PC-3 (cell line): Measurements from ENCODE around the gene KERA. TPM values are rescaled to one million over a fixed set of nuclear protein-coding genes. Genes with fewer than 3 reads are reported as not detected.

Experiments
- ATAC-seq: fragments of 200-7000 bp; cut with Tn5 transposase; 2 replicates; pipeline ENCODE4 v1.9.1; 2020; ENCODE audit warnings: mild to moderate bottlenecking, moderate library complexity
- BruUV-seq: library from RNA; stranded (reverse); fragments of 400-500 nt; replicated peaks from 2 replicates; lab custom pipeline; 2021; lab: Mats Ljungman, UMichigan
- CTCF ChIA-PET: fragments of 300-600 bp; sonication (Branson Sonifier 250); formaldehyde crosslinking; loops from one replicate; lab custom pipeline; 2022; ENCODE audit warnings: antibody characterized with exemption; lab: Charles Lee
- POLR2A ChIA-PET: fragments of 300-600 bp; sonication (Branson Sonifier 250); formaldehyde crosslinking; loops from one replicate; lab custom pipeline; 2022; ENCODE audit warnings: antibody characterized with exemption; ENCODE audit not compliant: unreplicated experiment; lab: Charles Lee
- DNase-seq: peaks from one replicate; pipeline ENCODE4 v3.0.0-alpha.2; 2015
- H2AFZ ChIP-seq: fragments of 300-600 bp; sonication (generic); 2 replicates; pipeline ENCODE4 v1.6.0; 2016; ENCODE audit warnings: antibody characterized with exemption, low read length
- H3F3A ChIP-seq: fragments of 300-600 bp; sonication (generic); one replicate; pipeline ENCODE4 v1.6.0; 2017; ENCODE audit warnings: antibody characterized with exemption, low read length, control low read depth, mild to moderate bottlenecking; ENCODE audit not compliant: unreplicated experiment
- H3K27ac ChIP-seq: fragments of 300-600 bp; sonication (generic); 2 replicates; pipeline ENCODE4 v1.5.1; 2016; ENCODE audit warnings: mild to moderate bottlenecking, low read length
- H3K27me3 ChIP-seq: fragments of 300-600 bp; sonication (generic); 2 replicates; pipeline ENCODE4 v1.6.1; 2016; ENCODE audit warnings: low read length, mixed read lengths
- H3K36me3 ChIP-seq: fragments of 300-600 bp; sonication (generic); 2 replicates; pipeline ENCODE4 v1.6.1; 2016; ENCODE audit warnings: low read depth, mixed run types, low read length, mixed read lengths
- H3K4me1 ChIP-seq: fragments of 300-600 bp; sonication (generic); 2 replicates; pipeline ENCODE4 v1.5.1; 2016; ENCODE audit warnings: low read length; ENCODE audit not compliant: insufficient read depth
- H3K4me2 ChIP-seq: fragments of 300-600 bp; sonication (generic); 2 replicates; pipeline ENCODE4 v1.6.0; 2016; ENCODE audit warnings: low read length
- H3K4me3 ChIP-seq: fragments of 300-600 bp; sonication (generic); 2 replicates; pipeline ENCODE4 v1.5.1; 2016; ENCODE audit warnings: mild to moderate bottlenecking, low read length, mixed read lengths
- H3K79me2 ChIP-seq: fragments of 300-600 bp; sonication (generic); 2 replicates; pipeline ENCODE4 v1.6.1; 2017; ENCODE audit warnings: low read length, mixed read lengths
- H3K9ac ChIP-seq: fragments of 300-600 bp; sonication (generic); 2 replicates; pipeline ENCODE4 v1.6.0; 2016; ENCODE audit warnings: mild to moderate bottlenecking, low read length
- H3K9me2 ChIP-seq: fragments of 300-600 bp; sonication (generic); replicated peaks from 2 replicates; pipeline ENCODE4 v1.6.1; 2016; ENCODE audit warnings: mixed run types, low read length, mixed read lengths
- H3K9me3 ChIP-seq: fragments of 300-600 bp; sonication (generic); 2 replicates; pipeline ENCODE4 v1.6.1; 2016; ENCODE audit warnings: low read length, mixed read lengths
- H4K20me1 ChIP-seq: fragments of 300-600 bp; sonication (generic); 2 replicates; pipeline ENCODE4 v1.6.1; 2016; ENCODE audit warnings: low read length, mixed read lengths
- CTCF ChIP-seq: fragments of 300-600 bp; sonication (generic); conservative IDR thresholded peaks from 2 replicates; pipeline ENCODE4 v1.5.1; 2017; ENCODE audit warnings: antibody characterized with exemption, low read depth, mild to moderate bottlenecking, low read length
- EZH2 ChIP-seq: fragments of 300-600 bp; sonication (generic); IDR thresholded peaks from one replicate; pipeline ENCODE4 v1.6.1; 2017; ENCODE audit warnings: antibody characterized with exemption, mild to moderate bottlenecking, low read length; ENCODE audit not compliant: unreplicated experiment
- EZH2phosphoT487 ChIP-seq: fragments of 300-600 bp; sonication (generic); IDR thresholded peaks from 2 replicates; pipeline ENCODE4 v1.6.1; 2018; ENCODE audit warnings: mild to moderate bottlenecking, antibody characterized with exemption, low read length, borderline replicate concordance
- intact Hi-C: fragments of 100-400 bp; cut with micrococcal nuclease; formaldehyde crosslinking; loops from 2 replicates; pipeline ENCODE4 v1.9.0; 2023
- total RNA-seq: library from RNA; depleted of rRNA; stranded (reverse); fragments of >200 nt; gene quantifications from 2 replicates; pipeline ENCODE4 v1.2.3, GENCODE V29; 2014

The KERA gene
- total RNA-seq, 1 experiment from 2014 or later, result not detected

DNA sequence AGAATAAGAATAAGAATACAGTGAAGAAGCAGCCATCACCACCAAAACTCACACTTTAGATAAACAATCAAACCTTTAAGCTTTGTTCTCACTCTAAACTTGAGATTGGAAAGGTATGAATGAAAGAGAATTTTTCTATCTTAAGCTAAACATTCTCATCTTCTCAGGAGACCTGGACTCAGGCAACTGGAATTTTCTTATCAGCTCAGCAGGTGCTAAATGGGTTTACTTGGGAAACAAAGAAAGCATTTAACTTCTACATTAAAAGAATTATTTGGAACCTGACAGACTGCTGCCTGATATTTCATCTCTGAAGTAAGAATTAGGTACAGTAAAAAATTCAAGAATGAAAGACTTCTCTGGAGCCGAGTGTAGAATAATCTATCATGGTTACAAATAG is 20.7 kb upstream of the KERA start:
- TF ChIP-seq EZH2, result no peak
- TF ChIP-seq CTCF, result no peak
- no peak for TF ChIP-seq EZH2phosphoT487
- DNase-seq, result no peak
- no peak overlapping the region for H3K4me2 ChIP-seq
- no peak overlapping the region for H3K9ac ChIP-seq
- no peaks in the 10 kb centered on the region for H3K9me3 ChIP-seq
- H2AFZ ChIP-seq, result no peak overlapping the region
- H3K4me3 ChIP-seq, result no peak overlapping the region
- intact Hi-C loops, result no loop called here
- H4K20me1 ChIP-seq, result no peaks in the 10 kb centered on the region
- H3K27me3 ChIP-seq, result no peaks in the 10 kb centered on the region
- no peaks in the 10 kb centered on the region; the same call in 1 of the 2 replicates for H3K9me2 ChIP-seq
- POLR2A ChIA-PET, result interaction anchor here (0.7 kb wide), 1 partner anchor 11 kb away, joined by 3 read pairs; no protein-coding TSS in a partner anchor
- ATAC-seq, result no peak
- no peak overlapping the region for H3K27ac ChIP-seq
- peaks cover 22% of the 10 kb centered on the region for H3K4me1 ChIP-seq
- no peaks in the 10 kb centered on the region for H3K36me3 ChIP-seq
- no peaks in the 10 kb centered on the region for H3F3A ChIP-seq
- BruUV-seq, result no TSS peak
- CTCF ChIA-PET, result interaction anchor here (0.6 kb wide), 1 partner anchor 84 kb away, joined by 3 read pairs; no protein-coding TSS in a partner anchor
- no peaks in the 10 kb centered on the region for H3K79me2 ChIP-seq

DNA sequence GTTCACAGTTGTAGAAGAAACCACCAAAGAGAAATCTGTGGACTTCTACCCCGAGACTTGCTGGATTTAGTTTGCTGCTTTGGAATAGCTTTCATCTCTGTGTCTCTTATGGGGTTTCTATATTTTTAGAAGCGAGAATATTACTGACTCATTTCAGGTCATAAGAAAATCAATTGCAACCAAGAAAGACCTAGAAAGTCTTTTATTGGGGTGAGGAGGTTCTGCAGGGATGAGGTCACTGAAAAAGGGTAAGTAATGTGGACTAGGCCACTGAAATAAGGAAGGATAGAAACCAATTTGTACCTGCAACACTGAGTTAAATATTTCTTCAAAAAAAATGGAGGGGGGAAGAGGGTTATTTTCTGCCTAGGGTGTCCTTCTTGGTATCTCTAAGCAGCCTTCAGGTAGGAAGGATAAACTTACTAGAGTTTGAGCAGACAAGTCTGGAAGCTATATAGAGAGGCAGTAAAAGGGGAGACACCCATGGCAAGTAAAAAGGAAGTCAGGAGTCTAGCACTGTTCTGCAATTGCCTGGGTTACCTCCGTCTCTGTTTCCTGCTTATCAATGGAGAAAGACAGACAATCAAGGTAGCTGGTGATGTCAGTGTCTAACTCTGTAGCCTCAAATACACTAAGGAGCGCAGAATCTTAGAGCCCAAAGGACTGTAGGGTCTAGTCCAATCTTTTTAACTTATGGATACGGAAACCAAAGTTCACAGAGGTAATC is 19.6 kb upstream of the KERA start:
- ATAC-seq, result no peak
- POLR2A ChIA-PET, result no interaction called here
- H3K9me3 ChIP-seq, result no peaks in the 10 kb centered on the region

More for the DNA sequence above, 19.6 kb upstream of the KERA start:
- intact Hi-C loops, result no loop called here
- Histone ChIP-seq H3K4me1 (peaks cover 30% of the 10 kb centered on the region), H3K79me2 (no peaks in the 10 kb centered on the region), H2AFZ (no peak overlapping the region), H3K9ac (no peak overlapping the region), H3K4me2 (no peak overlapping the region), H3K4me3 (no peak overlapping the region), H4K20me1 (no peaks in the 10 kb centered on the region), H3K36me3 (no peaks in the 10 kb centered on the region), H3K27ac (no peak overlapping the region), H3K27me3 (no peaks in the 10 kb centered on the region), H3K9me2 (no peaks in the 10 kb centered on the region), H3F3A (no peaks in the 10 kb centered on the region)
- no peak for DNase-seq
- BruUV-seq, result no TSS peak
- TF ChIP-seq CTCF (no peak), EZH2phosphoT487 (no peak), EZH2 (no peak)
- CTCF ChIA-PET, result no interaction called here
